Activated CD4-positive, alpha-beta memory T cell treated with anti-CD3 and anti-CD28 coated beads, Interleukin-2, amount 10 ng/mL, durations not matched to agents 7 days and 5 days (primary cell): ENCODE measurements around the gene DCD. TPM values are rescaled to one million over a fixed set of nuclear protein-coding genes. Genes with fewer than 3 reads are reported as not detected.
A peak's percentile ranks its signal among the peaks of the same experiment; 100 is the strongest.
"Not testable (repeated sequence)": the region's sequence is repeated elsewhere in the genome, so short reads cannot be mapped to it uniquely, and the experiment has no call there.

Experiments
- CTCF ChIA-PET: fragments of 350-600 bp; sonication (Branson Sonifier 250); formaldehyde crosslinking; loops from one replicate; lab custom pipeline; 2021; ENCODE audit warnings: antibody characterized with exemption, inconsistent platforms; lab: Charles Lee
- POLR2A ChIA-PET: fragments of 350-600 bp; sonication (Branson Sonifier 250); formaldehyde crosslinking; loops from one replicate; lab custom pipeline; 2021; ENCODE audit warnings: antibody characterized with exemption; lab: Charles Lee
- DNase-seq: peaks from one replicate; pipeline ENCODE4 v3.0.0-alpha.2; 2020
- H3K27ac Mint-ChIP-seq: one replicate; pipeline ENCODE4 v1.8.0; 2021; ENCODE audit warnings: mild to moderate bottlenecking, mixed read lengths
- H3K27me3 Mint-ChIP-seq: one replicate; pipeline ENCODE4 v1.8.0; 2021; ENCODE audit warnings: mixed read lengths
- H3K36me3 Mint-ChIP-seq: one replicate; pipeline ENCODE4 v1.8.0; 2021; ENCODE audit warnings: low read depth, mixed read lengths
- H3K4me1 Mint-ChIP-seq: one replicate; pipeline ENCODE4 v1.8.0; 2021; ENCODE audit warnings: mixed read lengths
- H3K4me3 Mint-ChIP-seq: one replicate; pipeline ENCODE4 v1.8.0; 2021; ENCODE audit warnings: mild to moderate bottlenecking, mixed read lengths
- H3K9me3 Mint-ChIP-seq: one replicate; pipeline ENCODE4 v1.8.0; 2021; ENCODE audit warnings: mixed read lengths
- total RNA-seq, 2 experiments: library from RNA; stranded (reverse); gene quantifications; one replicate each; pipeline ENCODE4 v1.2.3, GENCODE V29; 2021

Gene DCD
- total RNA-seq, 2 experiments from 2014 or later, result not detected

GRCh38 chr12:54665022-54665635 lies 17.0 kb upstream of the DCD start:
- H3K27ac Mint-ChIP-seq, H3K4me1 Mint-ChIP-seq, H3K4me3 Mint-ChIP-seq, CTCF ChIA-PET, H3K9me3 Mint-ChIP-seq, POLR2A ChIA-PET, H3K36me3 Mint-ChIP-seq, DNase-seq: not testable (repeated sequence)
- peaks cover 12% of the 10 kb centered on the region for H3K27me3 Mint-ChIP-seq

GRCh38 chr12:54663603-54664002 lies 15.4 kb upstream of the DCD start:
- DNase-seq, result no peak
- POLR2A ChIA-PET, result no interaction called here
- no peaks in the 10 kb centered on the region for H3K4me1 Mint-ChIP-seq
- peaks cover 13% of the 10 kb centered on the region for H3K27me3 Mint-ChIP-seq
- H3K36me3 Mint-ChIP-seq, result no peaks in the 10 kb centered on the region
- CTCF ChIA-PET, result no interaction called here
- no peak overlapping the region for H3K4me3 Mint-ChIP-seq
- no peak overlapping the region for H3K27ac Mint-ChIP-seq
- H3K9me3 Mint-ChIP-seq, result no peaks in the 10 kb centered on the region

DNA sequence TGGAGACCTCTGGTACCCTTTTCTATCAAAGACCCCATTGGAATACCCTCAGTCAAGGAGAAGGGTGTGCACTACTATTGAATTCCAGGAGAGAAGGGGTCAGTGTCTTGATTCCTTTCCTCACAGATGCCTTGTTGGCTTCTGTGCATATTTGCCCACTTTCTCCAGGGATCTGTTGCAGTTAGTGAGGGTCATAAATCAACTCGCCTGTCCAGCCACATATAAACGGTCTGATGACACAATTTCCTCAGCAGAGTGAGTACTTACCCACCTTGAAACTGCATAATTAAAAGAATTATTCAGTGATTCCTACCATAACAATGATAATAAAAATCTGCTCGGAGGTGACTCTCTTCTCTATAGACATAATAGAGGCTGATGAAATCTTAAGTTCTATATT lies 13.9 kb upstream of the DCD start:
- DNase-seq, result no peak
- peaks cover 12% of the 10 kb centered on the region for H3K27me3 Mint-ChIP-seq
- no peak overlapping the region for H3K27ac Mint-ChIP-seq
- H3K9me3 Mint-ChIP-seq, result no peaks in the 10 kb centered on the region
- ChIA-PET POLR2A (no interaction called here), CTCF (no interaction called here)
- H3K36me3 Mint-ChIP-seq, result no peaks in the 10 kb centered on the region
- H3K4me1 Mint-ChIP-seq, result no peaks in the 10 kb centered on the region
- H3K4me3 Mint-ChIP-seq, result no peak overlapping the region

GRCh38 chr12:54661048-54661447 lies 12.9 kb upstream of the DCD start:
- Mint-ChIP-seq H3K9me3 (no peaks in the 10 kb centered on the region), H3K4me3 (no peak overlapping the region), H3K36me3 (no peaks in the 10 kb centered on the region), H3K27me3 (peaks cover 13% of the 10 kb centered on the region), H3K4me1 (no peaks in the 10 kb centered on the region), H3K27ac (no peak overlapping the region)
- POLR2A ChIA-PET, result no interaction called here
- no peak for DNase-seq
- CTCF ChIA-PET, result no interaction called here

DNA sequence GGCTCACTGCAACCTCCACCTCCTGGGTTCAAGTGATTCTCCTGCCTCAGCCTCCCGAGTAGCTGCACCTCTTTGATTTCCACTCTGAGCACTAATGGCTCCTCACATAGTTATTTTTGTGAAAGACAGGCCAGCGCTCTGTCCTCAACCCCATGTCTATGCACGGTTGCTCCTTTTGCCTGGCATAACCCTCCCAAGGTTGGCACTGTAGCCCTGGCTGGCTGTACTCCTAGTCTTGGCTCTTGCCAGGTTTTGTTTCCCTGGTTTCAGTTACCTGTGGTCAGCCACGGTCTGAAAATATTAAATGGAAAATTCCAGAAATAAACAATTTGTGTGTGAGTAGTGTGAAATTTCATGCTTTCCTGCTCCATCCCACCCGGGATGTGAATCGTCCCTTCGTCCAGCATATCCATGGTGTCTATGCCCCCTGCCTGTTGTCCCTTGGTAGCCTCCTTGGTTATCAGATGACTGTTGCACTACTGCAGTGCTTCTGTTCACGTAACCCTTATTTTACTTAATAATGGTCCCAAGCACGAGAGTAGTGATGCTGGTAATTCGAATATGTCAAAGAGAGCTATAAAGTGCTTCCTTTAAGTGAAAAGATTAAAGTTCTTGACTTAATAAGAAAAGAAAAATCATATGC lies 12.3 kb upstream of the DCD start:
- ChIA-PET POLR2A (no interaction called here), CTCF (no interaction called here)
- H3K27ac Mint-ChIP-seq, result no peak overlapping the region
- H3K4me3 Mint-ChIP-seq, result no peak overlapping the region
- no peak for DNase-seq
- no peaks in the 10 kb centered on the region for H3K4me1 Mint-ChIP-seq
- H3K36me3 Mint-ChIP-seq, result no peaks in the 10 kb centered on the region
- H3K27me3 Mint-ChIP-seq, result peaks cover 14% of the 10 kb centered on the region
- H3K9me3 Mint-ChIP-seq, result no peaks in the 10 kb centered on the region

DNA sequence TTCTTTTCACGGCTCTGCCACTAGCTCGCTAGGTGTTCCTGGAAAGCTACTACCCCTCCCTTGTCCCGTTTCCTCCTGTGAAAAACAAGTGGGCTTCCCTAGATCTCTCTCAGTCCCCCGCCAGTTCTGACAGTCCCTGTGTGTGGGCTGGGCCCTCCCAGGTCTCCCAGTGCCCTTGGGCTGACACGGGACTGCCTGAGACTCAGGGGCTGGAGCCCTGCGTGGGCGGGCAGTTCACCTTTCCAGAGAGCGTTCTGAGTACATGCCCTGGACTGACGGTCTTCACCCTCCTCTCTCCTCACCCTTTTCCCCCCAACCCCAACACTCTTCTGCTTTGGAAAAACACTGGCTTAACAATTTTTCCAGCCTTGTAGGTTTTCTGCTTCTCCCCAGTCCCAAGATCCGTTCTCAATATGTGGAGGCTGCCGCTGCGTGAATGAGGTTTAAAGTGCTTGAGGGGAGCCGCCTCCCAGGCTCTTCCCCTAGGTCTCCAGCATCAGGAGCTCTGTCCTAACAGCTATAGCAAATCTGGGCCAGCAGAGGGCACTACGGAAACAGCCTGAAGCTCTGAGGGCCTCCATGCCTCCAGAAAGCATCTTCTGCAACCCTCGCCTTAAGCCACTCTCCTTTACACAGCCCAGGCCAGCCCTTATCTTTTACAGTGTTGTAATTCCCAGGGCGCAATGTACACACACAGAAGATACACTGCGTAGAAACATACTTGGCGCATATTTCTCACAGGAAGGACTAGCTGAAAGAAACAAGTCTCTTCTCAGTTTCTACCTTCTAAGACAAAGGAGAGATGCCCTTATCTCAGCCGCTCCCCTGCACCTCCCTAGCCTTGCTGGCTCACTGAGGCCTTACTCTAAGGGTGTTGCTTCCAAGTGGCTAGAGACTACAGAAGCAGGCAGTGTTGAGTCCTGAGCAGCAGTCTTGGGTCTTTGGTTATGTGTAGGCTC lies 10.4 kb upstream of the DCD start:
- Mint-ChIP-seq H3K4me1 (no peaks in the 10 kb centered on the region), H3K36me3 (no peaks in the 10 kb centered on the region), H3K9me3 (no peaks in the 10 kb centered on the region), H3K27ac (no peak overlapping the region), H3K27me3 (peaks cover 14% of the 10 kb centered on the region), H3K4me3 (no peak overlapping the region)
- DNase-seq, result peak; percentile 51
- ChIA-PET CTCF (interaction anchor here (0.6 to 2.5 kb wide), 19 partner anchors 10 to 1798 kb away, joined by 3 to 13 read pairs (median 3); partner anchors contain the start of gene DCD), POLR2A (no interaction called here)

- no peaks in the 10 kb centered on the region for H3K9me3 Mint-ChIP-seq
- no peaks in the 10 kb centered on the region for H3K36me3 Mint-ChIP-seq
- no peak overlapping the region for H3K27ac Mint-ChIP-seq
- DNase-seq, result no peak
- H3K4me3 Mint-ChIP-seq, result no peak overlapping the region
- ChIA-PET POLR2A (no interaction called here), CTCF (interaction anchor here (2.5 kb wide), 1 partner anchor 14 kb away, joined by 10 read pairs; no protein-coding TSS in a partner anchor)
- no peaks in the 10 kb centered on the region for H3K4me1 Mint-ChIP-seq
- H3K27me3 Mint-ChIP-seq, result peaks cover 20% of the 10 kb centered on the region
Measured at GRCh38 chr12:54657105-54657607, 9.0 kb upstream of the DCD start.

GRCh38 chr12:54654926-54655325 lies 6.8 kb upstream of the DCD start:
- ChIA-PET CTCF (interaction anchor here (1.8 kb wide), 1 partner anchor 47 kb away, joined by 4 read pairs; no protein-coding TSS in a partner anchor), POLR2A (no interaction called here)
- H3K27me3 Mint-ChIP-seq, result peaks cover 20% of the 10 kb centered on the region
- no peak for DNase-seq
- no peaks in the 10 kb centered on the region for H3K4me1 Mint-ChIP-seq
- H3K9me3 Mint-ChIP-seq, result no peaks in the 10 kb centered on the region
- no peak overlapping the region for H3K4me3 Mint-ChIP-seq
- H3K27ac Mint-ChIP-seq, result no peak overlapping the region
- H3K36me3 Mint-ChIP-seq, result no peaks in the 10 kb centered on the region

DNA sequence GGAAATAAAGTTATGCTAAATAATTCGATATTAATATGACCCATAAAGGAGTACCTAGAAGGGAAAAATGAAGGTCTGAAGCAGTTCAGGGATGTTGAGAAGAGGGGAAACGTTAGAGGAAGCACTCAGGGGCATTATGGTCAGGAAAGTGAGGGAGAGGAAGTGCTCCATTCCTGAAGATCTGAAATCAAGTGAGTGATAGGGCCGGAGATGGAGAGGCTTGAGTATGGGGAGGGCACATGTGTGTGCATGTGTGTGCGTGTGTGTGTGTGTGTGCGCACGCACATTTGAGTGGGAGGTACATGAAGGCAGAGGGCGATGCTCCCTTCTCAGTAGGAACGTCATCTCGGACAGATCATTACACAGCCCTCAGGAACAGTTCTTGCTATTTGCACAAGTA lies 4.9 kb upstream of the DCD start:
- ChIA-PET POLR2A (no interaction called here), CTCF (no interaction called here)
- no peak overlapping the region for H3K4me3 Mint-ChIP-seq
- no peaks in the 10 kb centered on the region for H3K9me3 Mint-ChIP-seq
- H3K27ac Mint-ChIP-seq, result no peak overlapping the region
- no peak for DNase-seq
- no peaks in the 10 kb centered on the region for H3K4me1 Mint-ChIP-seq
- H3K36me3 Mint-ChIP-seq, result no peaks in the 10 kb centered on the region
- peaks cover 15% of the 10 kb centered on the region for H3K27me3 Mint-ChIP-seq

DNA sequence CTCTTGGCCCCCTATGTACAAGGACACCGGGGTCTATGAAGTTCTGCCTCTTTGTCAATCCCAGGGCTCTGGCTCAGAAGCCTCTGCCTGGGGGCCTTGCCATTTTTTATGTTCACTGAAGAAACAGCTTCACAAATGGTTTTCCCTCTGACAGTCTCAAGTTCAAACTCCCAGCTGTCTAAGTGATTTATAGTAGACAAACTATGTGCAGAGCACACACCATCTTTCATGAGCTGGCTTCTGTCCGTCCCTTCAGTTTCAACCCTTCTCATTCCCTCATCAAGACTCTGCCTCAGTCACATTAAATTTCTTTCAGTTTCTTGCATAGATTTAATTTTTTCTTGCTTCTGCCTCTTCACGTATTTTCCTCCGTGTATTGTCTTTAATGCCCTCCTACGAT lies 2.7 kb upstream of the DCD start:
- POLR2A ChIA-PET, result no interaction called here
- Mint-ChIP-seq H3K4me3 (no peak overlapping the region), H3K4me1 (no peaks in the 10 kb centered on the region), H3K27ac (no peak overlapping the region), H3K27me3 (peaks cover 28% of the 10 kb centered on the region), H3K36me3 (no peaks in the 10 kb centered on the region), H3K9me3 (no peaks in the 10 kb centered on the region)
- CTCF ChIA-PET, result interaction anchor here (1.6 kb wide), 1 partner anchor 55 kb away, joined by 4 read pairs; no protein-coding TSS in a partner anchor
- no peak for DNase-seq

GRCh38 chr12:54650409-54650808 lies 2.2 kb upstream of the DCD start:
- ChIA-PET POLR2A (no interaction called here), CTCF (interaction anchor here (0.6 to 0.9 kb wide), 2 partner anchors 14 to 22 kb away, joined by 3 to 6 read pairs; no protein-coding TSS in a partner anchor)
- Mint-ChIP-seq H3K36me3 (no peaks in the 10 kb centered on the region), H3K27me3 (peaks cover 32% of the 10 kb centered on the region), H3K4me1 (no peaks in the 10 kb centered on the region), H3K27ac (no peak overlapping the region), H3K4me3 (no peak overlapping the region), H3K9me3 (no peaks in the 10 kb centered on the region)
- DNase-seq, result no peak

DNA sequence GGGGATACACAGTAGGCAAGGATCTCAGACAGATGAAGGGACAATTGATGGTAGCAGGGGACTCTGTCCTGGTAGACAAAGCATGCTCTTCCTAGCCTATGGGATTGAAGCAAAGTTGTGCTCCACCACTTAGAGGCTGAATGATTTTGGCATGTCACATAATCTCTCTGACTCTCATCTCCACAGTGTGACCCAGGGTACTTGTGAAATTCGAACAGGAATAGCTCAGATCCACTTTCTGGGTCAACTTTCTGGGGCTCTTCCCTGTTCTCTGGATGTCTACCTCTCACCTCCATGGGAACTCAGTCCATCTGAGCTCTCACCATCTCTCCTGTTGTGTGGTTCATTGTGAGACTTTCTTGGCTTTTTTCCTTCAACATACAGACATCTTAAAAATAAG lies 1.7 kb upstream of the DCD start:
- H3K36me3 Mint-ChIP-seq, result no peaks in the 10 kb centered on the region
- POLR2A ChIA-PET, result no interaction called here
- H3K4me1 Mint-ChIP-seq, result no peaks in the 10 kb centered on the region
- peaks cover 33% of the 10 kb centered on the region for H3K27me3 Mint-ChIP-seq
- no peak overlapping the region for H3K4me3 Mint-ChIP-seq
- H3K27ac Mint-ChIP-seq, result no peak overlapping the region
- CTCF ChIA-PET, result interaction anchor here (0.6 to 0.9 kb wide), 2 partner anchors 13 to 23 kb away, joined by 3 to 6 read pairs; no protein-coding TSS in a partner anchor
- no peak for DNase-seq
- no peaks in the 10 kb centered on the region for H3K9me3 Mint-ChIP-seq

- H3K9me3 Mint-ChIP-seq, result no peaks in the 10 kb centered on the region
- ChIA-PET POLR2A (no interaction called here), CTCF (no interaction called here)
- H3K36me3 Mint-ChIP-seq, result no peaks in the 10 kb centered on the region
- no peak overlapping the region for H3K4me3 Mint-ChIP-seq
- no peak overlapping the region for H3K27ac Mint-ChIP-seq
- DNase-seq, result no peak
- H3K4me1 Mint-ChIP-seq, result no peaks in the 10 kb centered on the region
- H3K27me3 Mint-ChIP-seq, result peaks cover 33% of the 10 kb centered on the region
Measured at GRCh38 chr12:54641554-54641953, 6.6 kb downstream of the DCD start.
